GM12874 (cell line): Measurements from ENCODE around the gene MLXIP.

ENCODE experiments used
- CTCF ChIP-seq: IDR thresholded peaks from 2 replicates; pipeline ENCODE4 v1.5.1; 2011; ENCODE audit warnings: low read depth, mild to moderate bottlenecking, control low read depth, low read length, moderate library complexity; ENCODE audit not compliant: insufficient read depth

Gene MLXIP

DNA sequence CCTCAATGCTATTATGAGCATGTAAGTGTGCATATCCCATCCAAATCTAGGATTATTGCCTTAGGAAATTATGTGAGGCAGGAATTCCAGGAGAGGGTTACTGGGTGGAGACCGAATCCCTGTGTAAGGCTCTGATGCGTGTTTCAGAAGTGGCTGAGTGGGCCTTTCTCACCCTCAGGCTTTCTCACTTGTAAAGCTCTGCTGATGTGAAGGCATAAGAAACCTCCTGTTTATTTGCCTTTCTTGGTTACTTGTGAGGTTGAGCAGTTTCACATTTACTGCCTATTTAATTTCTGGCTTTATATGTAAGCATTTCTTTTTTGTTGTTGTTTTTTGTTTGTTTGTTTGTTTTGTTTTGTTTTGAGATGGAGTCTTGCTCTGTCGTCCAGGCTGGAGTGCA lies 84.4 kb downstream of the MLXIP start:
- no peak for TF ChIP-seq CTCF

DNA sequence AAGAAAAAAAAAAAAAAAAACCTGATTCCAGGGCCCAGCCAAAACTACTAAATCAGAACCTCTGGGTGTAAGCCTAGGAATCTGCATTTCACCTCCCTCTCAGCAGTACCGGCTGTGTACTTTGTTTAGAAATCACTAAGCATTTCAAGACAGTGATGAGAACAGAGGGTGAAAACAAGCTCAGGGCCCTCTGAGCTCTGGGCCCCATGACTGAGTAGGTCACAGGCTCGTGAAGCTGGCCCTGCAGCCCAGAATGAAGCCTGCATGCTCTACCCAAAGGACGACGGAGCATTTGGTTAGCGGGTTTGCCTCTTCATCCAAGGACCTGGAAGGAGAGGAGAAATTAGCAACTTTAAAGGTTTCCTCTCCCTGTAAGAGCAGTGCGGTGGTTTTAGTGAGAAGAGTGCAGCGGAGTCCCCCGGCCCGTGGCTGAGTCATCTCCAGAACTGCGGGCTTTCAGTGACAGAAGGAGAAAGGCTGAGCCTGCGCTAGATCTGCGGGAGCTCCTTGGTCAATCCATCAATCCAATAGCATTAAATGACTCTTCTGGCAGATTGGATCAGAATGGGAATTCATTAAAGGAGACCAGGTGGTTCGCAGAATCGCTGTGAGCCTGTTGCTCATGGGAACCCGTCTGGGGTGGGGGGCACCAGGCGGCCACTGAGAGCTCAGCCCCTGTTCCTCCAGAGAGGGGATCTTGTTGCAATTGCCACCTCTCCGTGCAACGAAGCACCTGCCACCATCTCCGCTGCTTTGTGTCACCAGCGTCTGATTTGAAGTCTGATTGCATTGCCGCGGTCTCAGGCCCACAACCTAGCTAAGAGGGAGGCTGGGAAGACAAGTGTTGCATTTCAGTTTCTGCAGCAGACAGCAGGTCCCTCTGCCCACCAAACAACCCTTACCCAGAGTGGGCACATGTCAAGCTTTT lies 88.1 kb downstream of the MLXIP start:
- no peak for TF ChIP-seq CTCF

DNA sequence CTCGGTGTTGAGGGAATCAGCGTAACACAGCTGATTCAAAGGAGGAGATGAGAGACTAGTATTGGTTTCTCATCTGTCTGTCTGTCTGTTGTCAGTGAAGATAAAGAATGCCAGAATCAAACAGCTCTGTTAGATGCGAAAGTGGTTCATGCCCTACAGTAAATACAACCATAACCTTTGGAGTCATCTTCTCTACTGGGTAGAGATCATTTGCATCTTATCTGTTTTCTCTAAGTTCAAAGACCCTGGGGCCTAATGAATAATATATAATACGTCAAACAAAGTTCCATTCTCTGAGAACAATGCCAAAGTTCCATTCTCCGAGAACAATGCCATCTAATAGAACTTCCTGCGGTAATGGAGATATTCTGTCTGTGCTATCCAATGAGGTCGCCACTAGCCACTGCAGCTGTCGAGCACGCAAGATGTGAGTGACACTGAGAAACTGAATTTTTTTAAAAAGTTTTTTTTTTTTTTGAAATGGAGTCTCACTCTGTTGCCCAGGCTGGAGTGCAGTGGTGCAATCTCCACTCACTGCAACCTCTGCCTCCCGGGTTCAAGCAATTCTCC lies 88.9 kb downstream of the MLXIP start:
- TF ChIP-seq CTCF, result no peak

DNA sequence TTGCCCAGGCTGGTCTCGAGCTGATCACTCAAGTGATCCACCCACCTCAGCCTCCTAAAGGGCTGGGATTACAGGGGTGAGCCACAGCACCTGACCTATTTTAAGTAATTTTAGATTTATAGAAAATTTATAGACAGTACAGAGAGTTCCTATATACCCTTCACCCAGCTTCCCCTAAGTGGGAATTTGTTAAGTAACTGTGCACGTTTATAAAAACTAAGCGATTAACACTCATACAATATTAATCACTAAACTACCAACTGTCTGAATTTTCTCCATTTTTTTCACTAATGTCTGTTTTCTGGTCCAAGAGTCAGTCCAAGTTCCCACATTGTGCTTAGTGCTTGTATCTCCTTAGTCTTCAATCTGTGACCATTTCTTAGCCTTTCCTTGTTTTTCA lies 89.9 kb downstream of the MLXIP start:
- TF ChIP-seq CTCF, result no peak

DNA sequence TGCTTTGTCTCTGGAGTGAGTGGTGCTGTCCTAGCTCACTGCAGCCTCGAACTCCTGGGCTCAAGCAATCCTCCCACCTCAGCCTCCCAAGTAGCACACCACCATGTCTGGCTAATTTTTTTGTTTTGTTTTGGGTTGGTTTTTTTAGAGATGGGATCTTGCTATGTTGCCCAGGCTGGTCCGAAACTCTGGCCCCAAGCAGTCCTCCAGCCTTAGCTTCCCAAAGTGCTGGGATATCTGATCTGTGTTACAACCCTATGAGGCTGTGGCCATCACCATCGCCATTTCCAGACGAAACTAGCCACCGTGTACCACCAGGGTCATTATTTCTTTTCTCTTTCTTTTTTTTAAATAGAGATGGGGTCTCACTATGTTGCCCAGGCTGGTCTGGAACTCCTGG lies 92.8 kb downstream of the MLXIP start:
- TF ChIP-seq CTCF, result no peak

DNA sequence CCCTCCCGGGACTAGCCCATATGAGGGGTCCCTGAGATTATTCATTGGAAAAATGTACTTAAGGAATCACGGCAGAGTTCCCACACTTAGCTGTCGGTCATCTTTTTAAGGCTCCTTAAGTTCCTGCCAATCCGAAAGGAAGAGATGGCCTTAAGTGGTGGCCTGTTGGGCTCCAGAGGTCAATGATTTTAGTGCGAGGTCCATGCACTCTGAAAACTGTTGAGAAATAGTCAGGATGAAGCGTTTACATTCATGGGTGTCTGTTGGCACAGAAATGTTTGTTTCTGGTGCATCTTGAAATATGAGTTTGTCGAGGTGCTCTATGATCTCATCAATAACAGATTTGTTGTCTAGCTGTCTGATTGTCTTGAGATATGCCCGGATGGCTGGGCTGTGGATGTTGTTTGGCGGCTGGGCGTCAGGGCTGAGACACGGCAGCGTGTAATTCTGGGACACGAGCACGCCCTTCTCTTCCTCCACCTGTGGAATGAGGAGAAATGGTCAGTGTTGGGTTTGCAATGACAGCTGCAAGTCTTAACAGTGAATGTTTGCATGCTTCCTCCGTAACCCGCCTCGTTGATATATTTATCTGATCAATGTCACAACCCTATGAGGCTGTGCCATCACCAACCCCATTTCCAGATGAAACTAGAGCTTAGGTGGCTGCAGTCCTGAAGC lies 93.8 kb downstream of the MLXIP start:
- TF ChIP-seq CTCF, result no peak

DNA sequence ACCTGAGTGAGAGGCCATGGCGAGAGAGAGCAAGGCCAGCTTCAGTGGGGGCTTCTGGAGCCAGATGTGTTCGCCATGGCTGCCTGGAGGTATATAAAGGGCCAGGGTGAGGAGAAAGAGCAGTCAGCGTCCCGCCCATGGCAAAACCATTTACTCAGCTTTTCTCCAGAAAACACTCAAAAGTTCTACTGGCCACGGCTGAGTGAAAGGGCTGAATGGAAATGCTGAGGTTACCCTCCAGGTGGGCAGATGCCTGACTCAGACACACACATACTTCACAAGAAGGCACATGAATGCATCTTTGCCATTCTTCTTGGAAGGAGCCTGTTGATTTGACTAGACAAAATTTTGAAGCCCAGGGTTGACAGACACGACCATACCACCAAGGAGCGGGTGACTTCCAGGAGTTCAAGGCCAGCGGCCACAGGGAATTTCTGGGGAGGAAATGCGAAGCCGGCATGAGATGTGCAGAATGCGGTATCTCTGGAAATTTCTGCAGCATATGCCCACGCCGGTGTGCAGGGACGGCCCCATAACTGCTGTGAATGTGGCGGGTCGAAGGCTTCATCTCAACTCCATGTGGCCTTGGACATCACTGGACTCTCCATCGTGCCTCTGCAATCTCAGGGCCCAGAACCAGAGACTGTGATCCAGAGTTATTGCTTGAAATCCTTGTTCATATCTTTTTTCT lies 95.7 kb downstream of the MLXIP start, which contains the start of gene IL31:
TSS of gene IL31 (minus strand) at position 67 of the 691 bp plus-strand sequence. CDS start at position 18, 49 bp downstream.
- no peak for TF ChIP-seq CTCF
